Esophagus muscularis mucosa (tissue), 4 donors: ENCODE measurements around the gene TRPV4. TPM values are rescaled to one million over a fixed set of nuclear protein-coding genes. Genes with fewer than 3 reads are reported as not detected.
A peak's percentile ranks its signal among the peaks of the same experiment; 100 is the strongest.

Experiments used
- DNase-seq: peaks from one replicate; pipeline ENCODE4 v3.0.0-alpha.2; 2017; ENCODE audit errors: extremely low spot score
- H3K27ac ChIP-seq, 4 donors: fragments of 200-600 bp; sonication (generic); replicated peaks in 1 of 4; 1 replicate in 3 of 4; 2 replicates in 1 of 4; pipeline ENCODE4 v1.5.1; 2016 to 2019; ENCODE audit warnings: mild to moderate bottlenecking in 1 of 4
- H3K27me3 ChIP-seq, 4 donors: fragments of 200-600 bp; sonication (generic); one replicate each; pipeline versions ENCODE4 v1.5.1 to v1.6.0; 2016 to 2019
- H3K36me3 ChIP-seq, 4 donors: fragments of 200-600 bp; sonication (generic); one replicate each; pipeline ENCODE4 v1.5.1; 2016 to 2019
- H3K4me1 ChIP-seq, 4 donors: fragments of 200-600 bp; sonication (generic); one replicate each; pipeline ENCODE4 v1.5.1; 2016 to 2019
- H3K4me3 ChIP-seq, 4 donors: fragments of 200-600 bp; sonication (generic); 1 replicate in 2 of 4; 2 replicates in 2 of 4; pipeline ENCODE4 v1.5.1; 2016 to 2019; ENCODE audit warnings: mild to moderate bottlenecking in 4 of 4, moderate library complexity in 1 of 4
- H3K9me3 ChIP-seq, 4 donors: fragments of 200-600 bp; sonication (generic); 1 replicate in 3 of 4; 2 replicates in 1 of 4; pipeline ENCODE4 v1.5.1; 2016 to 2019
- EP300 ChIP-seq: sonication (generic); formaldehyde crosslinking; IDR thresholded peaks from one replicate; pipeline ENCODE4 v1.6.1; 2017; ENCODE audit warnings: antibody characterized with exemption
- POLR2A ChIP-seq: fragments of 450-650 bp; IDR thresholded peaks from one replicate; pipeline ENCODE4 v1.6.1; 2017; ENCODE audit warnings: antibody characterized with exemption, moderate library complexity, mild to moderate bottlenecking, low read depth
- POLR2AphosphoS5 ChIP-seq, 2 donors: sonication (generic); formaldehyde crosslinking; IDR thresholded peaks; one replicate each; pipeline ENCODE4 v1.6.1; 2017; ENCODE audit warnings: antibody characterized with exemption in 2 of 2
- WGBS: methylation state at CpG from one replicate; pipeline ENCODE4 v1.1.5; 2018; 5-methylcytosine and 5-hydroxymethylcytosine counted together
- intact Hi-C: fragments of 100-400 bp; cut with DNase I; formaldehyde crosslinking; loops from one replicate; pipeline ENCODE4 v1.15.1; 2023
- total RNA-seq, 4 donors: library from RNA; depleted of rRNA; stranded (reverse); fragments of >200 nt; gene quantifications; one replicate each; pipeline versions ENCODE4 v1.1.0 to v1.2.1, GENCODE V29; 2016
- TF ChIP-seq, protein P1 (sequence below), 3 experiments: fragments of 200-600 bp in 2 of 3; fragments of 450-650 bp in 1 of 3; sonication (generic) in 2 of 3; IDR thresholded peaks; one replicate each; pipeline ENCODE4 v1.5.1; 2017 to 2019; ENCODE audit warnings: antibody characterized with exemption in 3 of 3, mild to moderate bottlenecking in 2 of 3, moderate library complexity in 1 of 3

Gene TRPV4
- total RNA-seq, 4 donors from 2014 or later, result under 0.01 to 0.63 (median 0.35) TPM

DNA sequence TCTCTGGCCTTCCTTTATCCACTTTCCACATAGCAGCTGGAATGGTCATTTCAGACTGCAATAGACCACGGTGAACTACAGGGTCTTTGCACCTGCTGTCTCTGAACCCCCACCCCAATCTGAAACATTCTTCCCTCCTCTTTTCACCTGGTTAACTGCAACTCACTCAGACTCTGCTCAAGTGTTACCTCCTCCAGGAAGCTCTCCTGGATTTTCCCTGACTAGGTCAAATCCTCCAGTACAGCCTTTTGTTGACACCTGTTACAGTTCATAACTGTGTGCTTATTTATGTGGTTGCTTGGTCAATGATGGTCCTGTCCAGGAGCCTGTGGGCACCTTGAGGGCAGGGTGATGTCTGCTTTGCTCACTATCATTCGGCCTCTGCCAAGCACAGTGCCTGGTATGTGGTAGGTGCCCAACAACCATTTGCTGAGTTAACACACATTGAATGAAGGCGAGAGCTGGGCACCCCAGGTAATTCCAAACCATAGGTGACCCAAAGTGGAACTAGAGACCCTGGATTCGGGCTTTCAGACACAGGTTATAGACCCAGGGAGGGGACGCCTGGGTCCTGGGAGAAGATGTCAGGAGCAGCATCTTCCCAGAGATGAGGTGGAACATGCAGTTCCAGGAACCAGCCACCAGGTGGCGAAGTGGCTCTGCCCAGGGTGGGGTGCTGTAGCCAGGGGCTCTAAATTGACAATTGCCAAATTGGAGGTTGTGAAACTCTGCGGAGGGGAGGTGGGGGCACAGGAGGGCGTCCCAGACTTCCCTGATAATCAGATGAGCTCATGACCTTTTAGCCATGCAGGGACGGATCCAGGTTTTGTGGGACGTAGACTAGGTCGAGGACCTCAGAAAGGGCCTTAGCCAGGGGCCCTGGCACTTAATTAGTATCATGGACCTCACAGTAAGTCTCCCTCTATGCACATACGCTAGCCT lies 28.1 kb downstream of the TRPV4 start:
- H3K36me3 ChIP-seq, result no peaks in the 10 kb centered on the region
- peaks cover 0 to 4% (median 0%) of the 10 kb centered on the region in 4 donors for H3K4me1 ChIP-seq
- intact Hi-C loops, result loop anchor here (1.0 kb wide), 2 partner anchors 40 to 74 kb away; no protein-coding TSS in a partner anchor
- H3K27me3 ChIP-seq, result peaks cover 0 to 4% (median 0%) of the 10 kb centered on the region in 4 donors
- 58% methylated on average over 7 of the region's 12 CpGs for WGBS
- TF ChIP-seq POLR2A (no peak), EP300 (no peak), POLR2AphosphoS5 (IDR thresholded peaks at IDR 0.05) (no peak)
- TF ChIP-seq, protein P1, sequence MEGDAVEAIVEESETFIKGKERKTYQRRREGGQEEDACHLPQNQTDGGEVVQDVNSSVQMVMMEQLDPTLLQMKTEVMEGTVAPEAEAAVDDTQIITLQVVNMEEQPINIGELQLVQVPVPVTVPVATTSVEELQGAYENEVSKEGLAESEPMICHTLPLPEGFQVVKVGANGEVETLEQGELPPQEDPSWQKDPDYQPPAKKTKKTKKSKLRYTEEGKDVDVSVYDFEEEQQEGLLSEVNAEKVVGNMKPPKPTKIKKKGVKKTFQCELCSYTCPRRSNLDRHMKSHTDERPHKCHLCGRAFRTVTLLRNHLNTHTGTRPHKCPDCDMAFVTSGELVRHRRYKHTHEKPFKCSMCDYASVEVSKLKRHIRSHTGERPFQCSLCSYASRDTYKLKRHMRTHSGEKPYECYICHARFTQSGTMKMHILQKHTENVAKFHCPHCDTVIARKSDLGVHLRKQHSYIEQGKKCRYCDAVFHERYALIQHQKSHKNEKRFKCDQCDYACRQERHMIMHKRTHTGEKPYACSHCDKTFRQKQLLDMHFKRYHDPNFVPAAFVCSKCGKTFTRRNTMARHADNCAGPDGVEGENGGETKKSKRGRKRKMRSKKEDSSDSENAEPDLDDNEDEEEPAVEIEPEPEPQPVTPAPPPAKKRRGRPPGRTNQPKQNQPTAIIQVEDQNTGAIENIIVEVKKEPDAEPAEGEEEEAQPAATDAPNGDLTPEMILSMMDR (IDR thresholded peaks at IDR 0.05), result peak; percentile 93 to 98 (median 98)
- H3K4me3 ChIP-seq, result no peak overlapping the region
- no peak for DNase-seq
- H3K9me3 ChIP-seq, result no peaks in the 10 kb centered on the region
- no peak overlapping the region for H3K27ac ChIP-seq

- H3K4me1 ChIP-seq, result peaks cover 0 to 4% (median 0%) of the 10 kb centered on the region in 4 donors
- no peaks in the 10 kb centered on the region for H3K9me3 ChIP-seq
- TF ChIP-seq POLR2A, result no peak
- no peak for TF ChIP-seq EP300
- TF ChIP-seq POLR2AphosphoS5 (IDR thresholded peaks at IDR 0.05), result no peak
- TF ChIP-seq, protein P1 (IDR thresholded peaks at IDR 0.05), result no peak
- 82% methylated on average over 3 of the region's 3 CpGs for WGBS
- no peak for DNase-seq
- H3K4me3 ChIP-seq, result no peak overlapping the region
- no peaks in the 10 kb centered on the region for H3K27me3 ChIP-seq
- H3K36me3 ChIP-seq, result no peaks in the 10 kb centered on the region
- H3K27ac ChIP-seq, result no peak overlapping the region
- intact Hi-C loops, result no loop called here
Measured at GRCh38 chr12:109803678-109804077, 29.5 kb downstream of the TRPV4 start.

DNA sequence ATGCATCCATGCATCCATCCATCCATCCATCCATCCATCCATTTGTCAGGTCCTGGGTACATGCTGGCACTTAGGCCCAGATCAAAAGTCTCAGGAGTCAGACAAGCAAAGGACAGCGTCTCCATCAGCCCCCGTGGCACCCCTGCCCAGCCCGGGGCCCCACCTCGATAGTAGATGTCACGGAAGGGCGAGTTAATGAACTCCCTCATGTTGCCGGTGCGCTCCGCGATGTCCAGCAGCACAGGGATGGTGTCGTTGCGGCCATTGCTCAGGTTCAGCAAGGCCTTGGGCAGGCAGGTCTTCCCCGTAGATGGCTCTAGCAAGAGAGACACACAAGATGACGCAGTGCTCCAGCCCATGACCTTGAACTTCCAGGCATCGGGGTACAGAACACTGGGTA lies 30.4 kb downstream of the TRPV4 start:
- no peak overlapping the region for H3K27ac ChIP-seq
- intact Hi-C loops, result no loop called here
- H3K4me3 ChIP-seq, result no peak overlapping the region
- H3K4me1 ChIP-seq, result peaks cover 0 to 4% (median 0%) of the 10 kb centered on the region in 4 donors
- no peaks in the 10 kb centered on the region for H3K27me3 ChIP-seq
- no peaks in the 10 kb centered on the region for H3K9me3 ChIP-seq
- H3K36me3 ChIP-seq, result no peaks in the 10 kb centered on the region
- TF ChIP-seq POLR2A (no peak), POLR2AphosphoS5 (IDR thresholded peaks at IDR 0.05) (no peak), EP300 (no peak)
- WGBS, result 98% methylated on average over 11 of the region's 15 CpGs
- DNase-seq, result no peak

- no peaks in the 10 kb centered on the region for H3K27me3 ChIP-seq
- 91% methylated on average over 11 of the region's 13 CpGs for WGBS
- no peaks in the 10 kb centered on the region for H3K36me3 ChIP-seq
- peaks cover 0 to 4% (median 0%) of the 10 kb centered on the region in 4 donors for H3K4me1 ChIP-seq
- H3K4me3 ChIP-seq, result no peak overlapping the region
- DNase-seq, result no peak
- intact Hi-C loops, result no loop called here
- H3K9me3 ChIP-seq, result no peaks in the 10 kb centered on the region
- TF ChIP-seq POLR2A (no peak), POLR2AphosphoS5 (IDR thresholded peaks at IDR 0.05) (no peak), EP300 (no peak)
- TF ChIP-seq, protein P1 (IDR thresholded peaks at IDR 0.05), result no peak
- H3K27ac ChIP-seq, result no peak overlapping the region
Measured at GRCh38 chr12:109800536-109800935, 32.7 kb downstream of the TRPV4 start.

GRCh38 chr12:109798691-109799090 lies 34.5 kb downstream of the TRPV4 start:
- no peak overlapping the region for H3K4me3 ChIP-seq
- no peaks in the 10 kb centered on the region for H3K9me3 ChIP-seq
- 79% methylated on average over 17 of the region's 20 CpGs for WGBS
- H3K27me3 ChIP-seq, result peaks cover 0 to 8% (median 0%) of the 10 kb centered on the region in 4 donors
- H3K27ac ChIP-seq, result no peak overlapping the region
- H3K36me3 ChIP-seq, result no peaks in the 10 kb centered on the region
- TF ChIP-seq POLR2A (no peak), EP300 (no peak), POLR2AphosphoS5 (IDR thresholded peaks at IDR 0.05) (no peak)
- TF ChIP-seq, protein P1 (IDR thresholded peaks at IDR 0.05), result no peak
- no peak for DNase-seq
- H3K4me1 ChIP-seq, result no peaks in the 10 kb centered on the region
- intact Hi-C loops, result no loop called here
